Activated CD8-positive, alpha-beta memory T cell treated with anti-CD3 and anti-CD28 coated beads for 36 hours (primary cell): Measurements from ENCODE around the gene PAK2. TPM values are rescaled to one million over a fixed set of nuclear protein-coding genes. Genes with fewer than 3 reads are reported as not detected.

Source experiments
- CTCF ChIA-PET: fragments of 350-600 bp; sonication (Branson Sonifier 250); formaldehyde crosslinking; loops from one replicate; lab custom pipeline; 2021; ENCODE audit warnings: antibody characterized with exemption; lab: Charles Lee
- POLR2A ChIA-PET: fragments of 350-600 bp; sonication (Branson Sonifier 250); formaldehyde crosslinking; loops from one replicate; lab custom pipeline; 2021; ENCODE audit warnings: antibody characterized with exemption; lab: Charles Lee
- total RNA-seq, 2 experiments: library from RNA; stranded (reverse); gene quantifications; one replicate each; pipeline ENCODE4 v1.2.3, GENCODE V29; 2021

The PAK2 gene
- total RNA-seq, 2 experiments from 2014 or later, result 73.8 to 78.4 TPM

GRCh38 chr3:196772102-196772501 is 32.4 kb downstream of the PAK2 start:
- CTCF ChIA-PET, result interaction anchor here (0.6 to 1.1 kb wide), 2 partner anchors 33 to 810 kb away, joined by 3 read pairs; partner anchors contain the start of gene PAK2
- POLR2A ChIA-PET, result no interaction called here

- POLR2A ChIA-PET, result no interaction called here
- CTCF ChIA-PET, result no interaction called here
These were observed 33.2 kb downstream of the PAK2 start for GRCh38 chr3:196772897-196773296.

- POLR2A ChIA-PET, result no interaction called here
These were observed 34.6 kb downstream of the PAK2 start for GRCh38 chr3:196774191-196774820.

DNA sequence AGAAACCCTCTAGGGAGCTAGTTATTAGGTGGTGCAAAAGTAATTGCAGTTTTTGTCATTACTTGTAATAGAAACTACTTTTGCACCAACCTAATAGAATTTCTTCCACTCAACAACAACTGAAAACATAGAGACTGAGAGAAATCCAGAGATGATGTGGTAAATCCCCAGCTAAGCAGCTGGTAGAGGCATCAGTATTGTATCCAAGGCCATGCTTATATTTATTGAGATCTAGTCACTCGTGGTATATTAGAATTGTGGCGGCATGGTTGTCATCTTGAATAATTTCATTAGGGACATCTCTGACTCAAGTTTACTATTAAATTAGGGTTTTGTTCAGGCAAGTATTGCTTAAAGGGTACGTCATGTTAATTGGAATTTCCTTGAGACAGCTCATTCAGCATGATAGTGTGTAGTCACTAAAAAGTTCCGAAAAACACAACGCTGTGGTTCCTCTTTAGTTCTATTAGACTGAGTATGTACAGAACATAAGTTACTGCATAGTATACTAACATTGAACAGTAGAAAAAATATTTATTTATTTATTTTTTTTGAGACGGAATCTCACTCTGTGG is 35.3 kb downstream of the PAK2 start:
- CTCF ChIA-PET, result interaction anchor here (1.6 kb wide), 1 partner anchor 166 kb away, joined by 3 read pairs; no protein-coding TSS in a partner anchor
- POLR2A ChIA-PET, result no interaction called here

More at GRCh38 chr3:196774191-196774820, 34.6 kb downstream of the PAK2 start:
- CTCF ChIA-PET, result interaction anchor here (1.6 kb wide), 1 partner anchor 165 kb away, joined by 3 read pairs; no protein-coding TSS in a partner anchor

DNA sequence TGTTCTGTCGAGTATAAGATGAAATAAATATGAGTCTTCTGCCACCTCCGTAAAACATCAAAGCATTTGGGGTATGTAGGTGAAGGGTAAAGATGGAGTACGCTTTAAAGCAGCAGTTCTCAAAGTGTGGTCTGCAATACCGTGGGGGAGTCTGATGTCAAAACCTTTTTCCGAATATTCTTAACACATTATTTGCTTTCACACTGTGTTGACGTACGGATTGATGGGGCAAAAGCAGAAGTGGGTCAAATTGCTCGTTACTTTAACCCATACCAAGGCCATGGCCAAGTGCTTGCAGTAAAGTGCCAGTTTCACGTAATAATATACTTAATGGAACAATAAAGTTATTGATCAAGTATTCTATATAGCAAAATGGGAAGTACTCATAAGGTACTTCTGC is 36.3 kb downstream of the PAK2 start:
- ChIA-PET POLR2A (no interaction called here), CTCF (no interaction called here)

DNA sequence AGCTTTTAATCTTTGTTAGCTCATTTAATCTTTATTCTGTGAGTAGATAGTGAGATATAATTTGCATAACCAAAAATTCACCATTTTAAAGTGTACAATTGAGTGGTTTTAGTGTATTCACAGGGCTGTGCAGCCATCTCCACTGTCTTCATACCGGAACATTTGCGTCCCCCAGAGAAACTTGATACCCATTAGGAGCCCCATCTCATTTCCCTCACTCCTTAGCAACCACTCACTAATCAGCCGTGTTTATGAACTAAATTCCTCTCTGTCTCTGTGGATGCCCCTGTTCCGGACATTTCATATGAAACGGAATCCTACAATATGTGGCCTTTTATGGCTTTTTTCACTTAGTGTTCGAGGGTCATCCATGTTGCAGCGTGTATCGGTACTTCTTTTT is 38.2 kb downstream of the PAK2 start:
- CTCF ChIA-PET, result no interaction called here
- POLR2A ChIA-PET, result no interaction called here

DNA sequence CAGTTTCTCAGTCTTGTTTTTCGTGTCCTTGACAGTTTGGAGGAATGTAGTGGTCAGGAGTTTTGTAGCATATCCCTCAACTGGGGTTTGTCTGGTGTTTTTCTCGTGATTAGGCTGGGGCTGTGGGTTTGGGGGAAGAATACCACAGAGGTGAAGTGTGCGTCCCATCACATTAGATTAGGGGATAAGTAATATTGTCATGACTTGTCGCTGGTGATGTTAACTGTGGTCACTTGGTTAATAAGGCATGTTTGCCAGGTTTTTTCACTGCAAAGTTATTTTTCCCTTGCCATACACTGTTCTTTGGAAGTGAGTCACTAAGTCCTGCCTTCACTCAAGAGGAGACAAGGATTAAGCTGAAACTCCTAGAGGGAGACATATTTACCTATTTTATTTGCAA is 39.1 kb downstream of the PAK2 start:
- ChIA-PET CTCF (no interaction called here), POLR2A (no interaction called here)

DNA sequence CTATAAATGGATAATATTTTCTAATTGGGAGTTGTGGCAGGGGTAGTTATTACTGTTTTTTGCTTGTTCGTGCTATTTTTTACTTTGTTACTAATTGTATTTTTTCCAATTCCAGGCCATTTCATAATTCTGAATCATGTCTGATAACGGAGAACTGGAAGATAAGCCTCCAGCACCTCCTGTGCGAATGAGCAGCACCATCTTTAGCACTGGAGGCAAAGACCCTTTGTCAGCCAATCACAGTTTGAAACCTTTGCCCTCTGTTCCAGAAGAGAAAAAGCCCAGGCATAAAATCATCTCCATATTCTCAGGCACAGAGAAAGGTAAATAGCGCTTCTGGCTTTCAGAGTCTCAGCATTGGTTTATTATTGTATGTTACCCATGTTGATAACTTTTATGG is 42.9 kb downstream of the PAK2 start:
- CTCF ChIA-PET, result no interaction called here
- POLR2A ChIA-PET, result no interaction called here

- POLR2A ChIA-PET, result no interaction called here
- CTCF ChIA-PET, result interaction anchor here (0.6 kb wide), 1 partner anchor 80 kb away, joined by 3 read pairs; no protein-coding TSS in a partner anchor
These were observed 48.9 kb downstream of the PAK2 start for GRCh38 chr3:196788528-196788927.

- CTCF ChIA-PET, result no interaction called here
- POLR2A ChIA-PET, result no interaction called here
These were observed 50.3 kb downstream of the PAK2 start for GRCh38 chr3:196789885-196790359.

DNA sequence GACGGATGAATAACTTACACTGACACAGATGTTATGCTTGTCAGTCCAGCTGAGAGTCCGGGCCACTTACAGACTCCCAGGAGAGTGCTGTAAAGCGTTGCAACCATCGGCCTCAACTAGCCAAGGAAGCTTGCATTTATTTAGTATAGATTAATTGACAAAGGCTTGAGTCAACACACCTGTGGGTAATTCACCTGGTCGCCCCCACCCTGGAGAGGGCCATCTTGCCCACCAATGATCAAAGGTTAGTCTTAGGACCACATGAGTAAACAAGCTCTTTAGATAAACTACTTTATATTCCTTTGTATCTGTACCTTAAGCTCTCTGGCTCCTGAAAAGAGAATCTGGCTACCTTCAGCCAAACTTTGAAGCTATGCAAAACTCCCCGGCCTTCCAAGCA is 51.0 kb downstream of the PAK2 start:
- POLR2A ChIA-PET, result no interaction called here
- CTCF ChIA-PET, result no interaction called here

- CTCF ChIA-PET, result no interaction called here
These were observed 53.1 kb downstream of the PAK2 start for GRCh38 chr3:196792771-196793170.

DNA sequence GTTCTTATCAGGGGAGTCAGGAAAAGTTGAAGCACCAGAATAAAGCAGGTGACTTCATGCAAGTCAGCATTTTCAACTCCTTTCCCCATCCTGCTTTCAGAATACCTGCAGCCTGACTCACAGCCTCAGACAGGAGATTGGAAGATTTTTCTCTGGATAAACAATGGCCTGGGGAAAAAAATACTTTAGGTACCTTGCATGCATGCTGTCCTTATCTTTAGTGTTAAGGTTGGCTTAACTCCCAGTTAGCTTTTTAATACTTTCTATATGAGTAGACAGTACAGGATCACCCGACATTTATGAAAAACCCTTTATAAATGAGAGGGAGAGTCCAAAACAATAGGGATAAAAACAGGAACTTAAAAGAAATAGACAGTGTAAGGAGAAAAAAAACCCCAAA is 53.6 kb downstream of the PAK2 start:
- ChIA-PET CTCF (no interaction called here), POLR2A (no interaction called here)

More at GRCh38 chr3:196792771-196793170, 53.1 kb downstream of the PAK2 start:
- POLR2A ChIA-PET, result no interaction called here

GRCh38 chr3:196794467-196794866 is 54.8 kb downstream of the PAK2 start:
- CTCF ChIA-PET, result no interaction called here
- POLR2A ChIA-PET, result no interaction called here

- POLR2A ChIA-PET, result no interaction called here
- CTCF ChIA-PET, result no interaction called here
These were observed 56.7 kb downstream of the PAK2 start for GRCh38 chr3:196796317-196796716.

- POLR2A ChIA-PET, result no interaction called here
- CTCF ChIA-PET, result no interaction called here
These were observed 61.2 kb downstream of the PAK2 start for GRCh38 chr3:196800742-196801434.

GRCh38 chr3:196803891-196804468 is 64.3 kb downstream of the PAK2 start:
- POLR2A ChIA-PET, result no interaction called here
- CTCF ChIA-PET, result no interaction called here

GRCh38 chr3:196804773-196805172 is 65.1 kb downstream of the PAK2 start:
- ChIA-PET CTCF (no interaction called here), POLR2A (no interaction called here)

DNA sequence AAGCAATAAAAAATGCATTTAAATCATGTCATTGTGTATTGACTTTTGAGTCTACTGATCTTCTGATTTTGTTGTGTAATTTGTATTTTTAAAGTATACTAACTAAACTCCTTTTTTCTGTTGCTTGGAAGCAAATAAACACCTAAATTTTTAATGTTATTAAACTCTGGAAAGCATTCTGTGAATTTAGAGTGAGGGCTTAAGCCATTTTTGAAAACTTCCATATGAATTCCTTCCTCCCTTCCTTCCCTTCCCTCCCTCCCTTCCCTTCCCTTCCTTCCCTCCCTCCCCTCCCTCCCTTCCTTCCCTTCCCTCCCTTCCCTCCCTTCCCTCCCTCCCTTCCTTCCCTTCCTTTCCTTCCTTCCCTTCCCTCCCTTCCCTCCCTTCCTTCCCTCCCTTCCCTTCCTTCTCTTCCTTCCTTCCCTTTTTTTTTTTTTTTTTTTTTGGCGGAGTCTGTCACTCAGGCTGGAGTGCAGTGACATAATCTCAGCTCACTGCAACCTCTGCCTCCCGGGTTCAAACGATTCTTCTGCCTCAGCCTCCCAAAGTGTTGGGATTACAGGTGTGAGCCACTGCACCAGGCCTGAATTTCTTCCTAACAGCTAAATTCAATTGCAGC is 71.4 kb downstream of the PAK2 start:
- ChIA-PET CTCF (no interaction called here), POLR2A (no interaction called here)

GRCh38 chr3:196812853-196813252 is 73.2 kb downstream of the PAK2 start:
- CTCF ChIA-PET, result interaction anchor here (0.5 kb wide), 1 partner anchor 26 kb away, joined by 3 read pairs; no protein-coding TSS in a partner anchor
- POLR2A ChIA-PET, result no interaction called here
